ENCODE results near the gene ZPLD1.

- TF ChIP-seq CTCF (IDR thresholded peaks at IDR 0.05) (no peak), POLR2A (IDR thresholded peaks at IDR 0.05) (no peak)
Observed at GRCh38 chr3:102521246-102521645, 86.4 kb downstream of the ZPLD1 start.

All from Peyer's patch (tissue), 4 donors.